ENCODE measurements around the gene TCEAL4.

Gene TCEAL4

DNA sequence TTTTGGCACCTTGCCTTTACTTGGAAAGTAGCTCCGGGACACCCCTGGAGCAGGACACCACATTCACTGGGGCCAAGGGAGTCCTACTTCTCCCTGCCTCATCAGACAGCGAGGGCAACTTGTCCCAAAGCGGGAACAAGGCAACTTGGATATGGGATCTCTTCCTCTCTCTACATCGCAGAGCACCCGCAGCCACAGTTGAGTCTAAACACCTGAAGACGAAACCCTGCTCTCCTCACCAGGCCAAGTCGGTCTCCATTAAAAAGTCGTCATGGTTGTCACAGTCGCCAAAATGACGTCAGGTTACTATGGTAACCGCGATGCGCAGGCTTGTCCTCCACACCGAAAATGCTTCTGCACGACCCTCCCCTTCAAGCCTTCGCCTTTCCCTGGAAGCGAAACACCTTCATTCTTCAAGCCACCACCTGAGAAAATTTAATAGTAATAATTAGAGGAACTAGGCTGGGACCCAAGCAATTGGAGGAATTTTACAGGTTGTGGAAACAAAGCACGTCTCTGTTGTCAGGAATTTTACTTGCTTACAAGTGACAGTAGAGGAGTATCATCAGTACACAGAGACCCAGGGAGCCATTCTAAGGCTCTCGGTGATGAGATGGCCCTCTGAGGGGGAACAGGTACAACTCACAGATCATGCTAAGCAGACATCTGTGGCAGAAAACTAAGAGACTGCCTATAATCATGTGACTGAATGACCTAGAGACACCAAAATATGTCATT lies 30.5 kb upstream of the TCEAL4 start:
- no peak overlapping the region for H3K9ac ChIP-seq (ENCODE audit: low read length)
- no peaks in the 10 kb centered on the region for H3K36me3 ChIP-seq (ENCODE audit: control insufficient read depth, insufficient read depth, low read length, severe bottlenecking)
- peak; percentile 28 for DNase-seq (ENCODE audit: low read depth)
- no peak overlapping the region for H3K4me3 ChIP-seq (ENCODE audit: low read length)
- peaks cover 30% of the 10 kb centered on the region for H3K4me1 ChIP-seq (ENCODE audit: control insufficient read depth, insufficient read depth, low read length)
- H3K9me3 ChIP-seq (ENCODE audit: control insufficient read depth, low read length), result no peaks in the 10 kb centered on the region
- peaks cover 20% of the 10 kb centered on the region for H3K27me3 ChIP-seq (replicated peaks; ENCODE audit: control insufficient read depth, insufficient read depth, low read length)

DNA sequence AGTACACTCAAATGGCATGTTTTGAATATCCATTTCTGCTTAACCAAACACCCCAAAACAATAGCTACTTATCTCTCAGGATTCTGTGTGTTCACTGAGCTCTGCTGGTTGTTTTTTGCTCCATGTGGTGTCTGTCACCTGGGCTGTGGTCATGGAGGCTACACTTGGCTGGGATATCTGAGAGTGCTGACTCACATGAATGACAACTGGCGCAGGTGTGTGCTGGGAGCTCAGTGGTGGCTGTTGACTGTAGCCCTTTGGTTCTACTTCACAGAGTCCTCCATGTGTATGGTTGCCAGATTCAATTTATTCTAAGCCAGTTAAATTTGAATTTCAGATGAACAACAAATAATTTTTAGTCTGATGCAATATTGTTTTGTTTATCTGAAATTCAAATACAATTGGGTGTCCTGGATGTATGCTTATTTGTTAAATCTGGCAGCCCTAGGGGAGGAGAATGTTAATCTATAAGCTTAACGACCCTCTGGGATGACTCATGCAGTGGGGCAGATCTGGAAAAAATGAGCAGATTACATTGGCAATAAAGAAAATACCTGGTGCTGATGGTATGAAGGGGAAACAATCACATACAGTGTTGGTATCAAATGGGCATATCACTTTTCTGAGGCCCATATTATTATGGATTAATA lies 28.2 kb upstream of the TCEAL4 start:
- Histone ChIP-seq H3K9ac (ENCODE audit: low read length) (no peak overlapping the region), H3K9me3 (ENCODE audit: control insufficient read depth, low read length) (no peaks in the 10 kb centered on the region), H3K4me3 (ENCODE audit: low read length) (no peak overlapping the region), H3K27me3 (replicated peaks; ENCODE audit: control insufficient read depth, insufficient read depth, low read length) (peaks cover 20% of the 10 kb centered on the region), H3K4me1 (ENCODE audit: control insufficient read depth, insufficient read depth, low read length) (peaks cover 9% of the 10 kb centered on the region), H3K36me3 (ENCODE audit: control insufficient read depth, insufficient read depth, low read length, severe bottlenecking) (no peaks in the 10 kb centered on the region)
- DNase-seq (ENCODE audit: low read depth), result no peak

DNA sequence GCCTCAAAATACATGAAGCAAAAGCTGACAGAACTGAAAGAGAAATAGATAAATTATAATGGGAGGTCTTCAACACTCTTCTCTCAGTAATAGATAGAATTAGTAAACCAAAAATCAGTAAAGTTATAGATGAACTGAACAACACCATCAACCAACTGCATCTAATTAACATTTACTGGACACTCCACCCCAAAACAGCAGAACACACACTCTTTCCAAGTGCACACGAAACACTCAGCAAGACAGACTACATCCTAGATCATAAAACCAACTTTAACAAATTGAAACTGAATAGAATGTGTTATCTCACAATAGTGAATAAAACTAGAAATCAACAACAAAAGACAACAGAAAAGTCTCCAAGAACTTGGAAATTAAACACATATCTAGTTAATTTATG lies 25.1 kb upstream of the TCEAL4 start:
- Histone ChIP-seq H3K4me1 (ENCODE audit: control insufficient read depth, insufficient read depth, low read length) (peaks cover 1% of the 10 kb centered on the region), H3K4me3 (ENCODE audit: low read length) (no peak overlapping the region), H3K9ac (ENCODE audit: low read length) (no peak overlapping the region), H3K36me3 (ENCODE audit: control insufficient read depth, insufficient read depth, low read length, severe bottlenecking) (no peaks in the 10 kb centered on the region), H3K9me3 (ENCODE audit: control insufficient read depth, low read length) (no peaks in the 10 kb centered on the region), H3K27me3 (replicated peaks; ENCODE audit: control insufficient read depth, insufficient read depth, low read length) (peaks cover 22% of the 10 kb centered on the region)
- DNase-seq (ENCODE audit: low read depth), result no peak

DNA sequence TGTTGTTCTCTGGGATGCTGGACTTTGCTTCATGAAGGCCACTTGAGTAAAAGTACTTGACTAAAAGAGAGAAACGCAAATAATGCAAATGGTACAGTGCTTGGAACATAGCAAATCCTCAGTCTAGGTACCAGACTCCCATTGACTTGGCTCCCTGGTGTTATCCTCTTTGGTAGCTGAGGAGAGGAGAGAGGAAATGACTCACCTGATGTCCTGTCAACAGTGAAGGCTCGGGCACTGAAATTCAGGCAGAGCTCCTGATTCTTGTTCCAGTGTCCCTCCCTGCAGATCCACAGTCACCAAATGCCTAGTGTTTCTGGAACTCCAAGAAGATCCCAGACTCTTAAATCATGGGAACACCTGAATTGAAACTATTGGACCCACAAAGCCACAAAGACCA lies 22.5 kb upstream of the TCEAL4 start:
- H3K4me3 ChIP-seq (ENCODE audit: low read length), result no peak overlapping the region
- H3K36me3 ChIP-seq (ENCODE audit: control insufficient read depth, insufficient read depth, low read length, severe bottlenecking), result no peaks in the 10 kb centered on the region

DNA sequence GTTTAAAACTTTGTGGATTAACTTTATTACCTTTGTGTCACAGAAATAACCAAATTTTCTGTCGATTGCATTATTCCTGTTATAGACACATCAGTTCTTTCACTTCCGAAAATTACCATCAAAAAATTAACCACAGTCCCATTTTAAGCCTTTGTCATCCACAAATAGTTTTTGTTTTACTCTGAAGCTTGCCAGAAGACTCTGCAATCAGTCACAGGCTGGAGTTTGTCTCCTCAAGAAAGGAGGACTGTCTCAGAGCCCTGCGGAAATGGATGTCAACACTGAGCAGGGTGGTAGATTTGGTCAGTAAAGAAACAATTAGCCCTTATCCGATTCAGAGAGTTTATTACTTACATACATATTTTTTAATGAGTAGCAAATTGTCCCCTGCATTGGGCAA lies 20.1 kb upstream of the TCEAL4 start:
- Histone ChIP-seq H3K4me1 (ENCODE audit: control insufficient read depth, insufficient read depth, low read length) (peaks cover 4% of the 10 kb centered on the region), H3K9ac (ENCODE audit: low read length) (no peak overlapping the region), H3K36me3 (ENCODE audit: control insufficient read depth, insufficient read depth, low read length, severe bottlenecking) (no peaks in the 10 kb centered on the region), H3K27me3 (replicated peaks; ENCODE audit: control insufficient read depth, insufficient read depth, low read length) (peaks cover 9% of the 10 kb centered on the region), H3K9me3 (ENCODE audit: control insufficient read depth, low read length) (no peaks in the 10 kb centered on the region), H3K4me3 (ENCODE audit: low read length) (no peak overlapping the region)
- no peak for DNase-seq (ENCODE audit: low read depth)

More for the DNA sequence above, 22.5 kb upstream of the TCEAL4 start:
- H3K9me3 ChIP-seq (ENCODE audit: control insufficient read depth, low read length), result no peaks in the 10 kb centered on the region
- H3K27me3 ChIP-seq (replicated peaks; ENCODE audit: control insufficient read depth, insufficient read depth, low read length), result peaks cover 9% of the 10 kb centered on the region
- no peak for DNase-seq (ENCODE audit: low read depth)
- no peak overlapping the region for H3K9ac ChIP-seq (ENCODE audit: low read length)
- peaks cover 4% of the 10 kb centered on the region for H3K4me1 ChIP-seq (ENCODE audit: control insufficient read depth, insufficient read depth, low read length)

DNA sequence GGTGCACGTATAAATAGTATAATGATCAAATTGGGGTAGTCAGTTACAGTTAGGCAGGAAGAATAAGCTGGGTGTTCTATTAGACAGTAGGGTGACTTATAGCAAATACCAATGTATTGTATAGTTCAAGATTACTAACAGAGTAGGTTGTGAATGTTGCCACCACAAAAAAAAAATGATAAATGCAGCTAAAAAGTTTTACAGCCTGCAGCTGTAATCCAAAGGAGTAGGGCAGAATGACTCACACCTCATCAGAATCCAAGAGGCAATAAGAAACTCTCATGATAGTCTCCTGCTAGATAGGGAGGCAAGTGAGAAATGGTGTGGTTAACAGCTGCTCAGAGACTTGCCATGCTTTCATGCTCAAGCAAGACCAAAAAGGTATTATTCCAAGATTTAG lies 19.6 kb upstream of the TCEAL4 start:
- peak; percentile 54 for DNase-seq (ENCODE audit: low read depth)
- Histone ChIP-seq H3K4me3 (ENCODE audit: low read length) (no peak overlapping the region), H3K27me3 (replicated peaks; ENCODE audit: control insufficient read depth, insufficient read depth, low read length) (peaks cover 9% of the 10 kb centered on the region), H3K4me1 (ENCODE audit: control insufficient read depth, insufficient read depth, low read length) (peaks cover 4% of the 10 kb centered on the region), H3K9ac (ENCODE audit: low read length) (no peak overlapping the region), H3K36me3 (ENCODE audit: control insufficient read depth, insufficient read depth, low read length, severe bottlenecking) (no peaks in the 10 kb centered on the region), H3K9me3 (ENCODE audit: control insufficient read depth, low read length) (no peaks in the 10 kb centered on the region)

DNA sequence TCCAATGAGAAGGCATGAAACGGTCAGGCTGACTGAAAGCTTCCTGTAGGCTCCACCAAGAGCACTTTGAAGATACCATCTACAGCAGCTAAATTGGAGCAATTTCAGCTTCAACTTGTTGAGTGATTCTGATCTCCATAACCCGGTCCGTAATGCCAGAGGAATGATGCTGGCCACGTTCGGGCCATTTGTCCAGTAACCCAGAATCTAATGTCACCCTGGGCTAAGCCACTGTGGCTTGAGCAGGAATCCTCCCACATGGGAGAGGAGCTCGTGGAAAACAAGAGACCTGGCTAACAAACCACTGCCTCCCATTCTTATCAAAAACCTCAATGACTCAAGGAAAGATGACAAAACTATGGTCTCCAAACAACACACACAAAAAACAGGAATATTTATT lies 14.2 kb upstream of the TCEAL4 start:
- Histone ChIP-seq H3K9ac (ENCODE audit: low read length) (no peak overlapping the region), H3K4me3 (ENCODE audit: low read length) (no peak overlapping the region), H3K9me3 (ENCODE audit: control insufficient read depth, low read length) (no peaks in the 10 kb centered on the region), H3K4me1 (ENCODE audit: control insufficient read depth, insufficient read depth, low read length) (no peaks in the 10 kb centered on the region), H3K36me3 (ENCODE audit: control insufficient read depth, insufficient read depth, low read length, severe bottlenecking) (no peaks in the 10 kb centered on the region), H3K27me3 (replicated peaks; ENCODE audit: control insufficient read depth, insufficient read depth, low read length) (no peaks in the 10 kb centered on the region)
- DNase-seq (ENCODE audit: low read depth), result no peak

DNA sequence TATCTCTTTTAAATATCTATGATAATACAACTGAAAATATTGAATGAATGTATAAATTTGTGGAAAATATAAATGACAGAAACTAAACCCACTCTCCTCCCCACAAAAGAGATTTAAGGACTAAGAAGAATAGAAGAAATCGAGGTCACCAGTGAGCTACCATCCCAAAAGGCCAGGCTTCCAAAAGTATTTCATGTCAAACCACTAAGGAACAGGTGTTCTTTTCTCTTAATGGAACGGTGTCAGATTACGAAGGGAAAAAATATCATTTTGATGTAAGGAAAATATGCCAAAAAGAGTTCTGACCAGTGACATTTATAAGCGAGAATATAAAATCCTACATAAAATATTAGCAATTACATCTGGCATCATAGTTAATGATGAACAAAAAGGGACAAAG lies 13.6 kb upstream of the TCEAL4 start:
- no peak overlapping the region for H3K4me3 ChIP-seq (ENCODE audit: low read length)
- H3K4me1 ChIP-seq (ENCODE audit: control insufficient read depth, insufficient read depth, low read length), result no peaks in the 10 kb centered on the region
- H3K9me3 ChIP-seq (ENCODE audit: control insufficient read depth, low read length), result no peaks in the 10 kb centered on the region
- no peaks in the 10 kb centered on the region for H3K27me3 ChIP-seq (replicated peaks; ENCODE audit: control insufficient read depth, insufficient read depth, low read length)
- DNase-seq (ENCODE audit: low read depth), result no peak
- H3K9ac ChIP-seq (ENCODE audit: low read length), result no peak overlapping the region
- H3K36me3 ChIP-seq (ENCODE audit: control insufficient read depth, insufficient read depth, low read length, severe bottlenecking), result no peaks in the 10 kb centered on the region

DNA sequence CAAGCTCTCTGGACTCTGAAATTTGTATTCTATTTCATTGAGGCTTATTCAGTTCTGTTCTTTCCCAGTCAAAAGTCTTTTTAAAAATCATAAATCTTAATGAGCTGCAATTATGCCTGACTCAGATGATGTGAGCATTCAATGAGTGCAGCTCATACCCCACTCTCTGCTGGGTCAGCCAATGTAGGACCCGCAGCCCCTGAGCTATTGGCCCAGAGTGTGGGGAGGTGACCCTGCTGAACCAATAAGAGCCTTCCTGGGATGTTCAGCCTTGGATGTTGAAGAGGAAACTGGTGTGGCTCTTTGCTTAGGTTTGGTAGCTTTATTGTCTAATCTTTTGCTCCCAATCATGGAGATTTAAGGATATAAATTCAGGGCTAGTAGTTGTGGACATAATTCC lies 12.1 kb upstream of the TCEAL4 start:
- DNase-seq (ENCODE audit: low read depth), result no peak
- H3K4me3 ChIP-seq (ENCODE audit: low read length), result no peak overlapping the region
- H3K4me1 ChIP-seq (ENCODE audit: control insufficient read depth, insufficient read depth, low read length), result no peaks in the 10 kb centered on the region
- H3K27me3 ChIP-seq (replicated peaks; ENCODE audit: control insufficient read depth, insufficient read depth, low read length), result no peaks in the 10 kb centered on the region
- peaks cover 3% of the 10 kb centered on the region for H3K9me3 ChIP-seq (ENCODE audit: control insufficient read depth, low read length)
- H3K36me3 ChIP-seq (ENCODE audit: control insufficient read depth, insufficient read depth, low read length, severe bottlenecking), result no peaks in the 10 kb centered on the region
- no peak overlapping the region for H3K9ac ChIP-seq (ENCODE audit: low read length)

DNA sequence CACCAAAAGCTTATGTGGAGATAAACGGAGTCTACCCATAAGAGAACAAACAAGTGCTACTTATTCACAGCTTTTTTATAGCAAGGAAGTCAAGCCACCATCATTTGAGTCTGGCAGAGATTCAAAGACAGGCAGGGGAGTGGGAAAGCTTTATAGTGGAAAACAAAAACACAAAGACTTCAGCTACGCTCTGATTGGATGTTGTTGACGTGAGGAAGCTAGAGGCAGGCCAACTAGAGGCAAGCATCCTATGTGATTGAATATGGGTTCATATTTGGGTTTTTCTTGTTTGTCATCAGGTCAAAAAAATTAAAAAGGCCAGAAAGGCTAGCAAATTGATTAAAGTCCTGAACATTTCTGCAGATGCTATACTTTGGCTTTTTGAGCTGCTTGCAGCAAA lies 719 bp upstream of the TCEAL4 start:
- Histone ChIP-seq H3K36me3 (ENCODE audit: control insufficient read depth, insufficient read depth, low read length, severe bottlenecking) (peaks cover 5% of the 10 kb centered on the region), H3K9me3 (ENCODE audit: control insufficient read depth, low read length) (peaks cover 22% of the 10 kb centered on the region), H3K4me3 (ENCODE audit: low read length) (peak overlapping the region; percentile 91), H3K4me1 (ENCODE audit: control insufficient read depth, insufficient read depth, low read length) (no peaks in the 10 kb centered on the region), H3K9ac (ENCODE audit: low read length) (peak overlapping the region; percentile 94), H3K27me3 (replicated peaks; ENCODE audit: control insufficient read depth, insufficient read depth, low read length) (no peaks in the 10 kb centered on the region)
- DNase-seq (ENCODE audit: low read depth), result peak; percentile 1

DNA sequence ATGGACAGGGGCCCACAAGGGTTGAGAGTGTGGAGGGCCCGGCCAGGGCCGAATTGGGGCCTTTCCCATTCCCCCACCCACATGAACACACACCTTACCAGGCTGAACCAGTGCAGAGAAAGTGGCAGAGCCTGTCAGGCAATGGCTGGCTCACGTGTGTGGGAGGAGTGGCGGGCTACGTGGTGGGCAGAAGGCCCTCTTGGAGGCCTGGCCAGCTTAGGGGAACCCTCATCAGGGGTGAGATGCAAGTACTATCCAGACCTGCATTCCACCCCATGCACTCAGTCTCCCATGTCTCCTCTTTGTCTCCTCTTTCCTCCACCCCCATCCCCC lies 965 bp downstream of the TCEAL4 start:
- Histone ChIP-seq H3K36me3 (ENCODE audit: control insufficient read depth, insufficient read depth, low read length, severe bottlenecking) (peaks cover 5% of the 10 kb centered on the region), H3K27me3 (replicated peaks; ENCODE audit: control insufficient read depth, insufficient read depth, low read length) (no peaks in the 10 kb centered on the region), H3K4me1 (ENCODE audit: control insufficient read depth, insufficient read depth, low read length) (no peaks in the 10 kb centered on the region), H3K4me3 (ENCODE audit: low read length) (peak overlapping the region; percentile 91), H3K9ac (ENCODE audit: low read length) (peak overlapping the region; percentile 94), H3K9me3 (ENCODE audit: control insufficient read depth, low read length) (peaks cover 22% of the 10 kb centered on the region)
- DNase-seq (ENCODE audit: low read depth), result peak; percentile 1

DNA sequence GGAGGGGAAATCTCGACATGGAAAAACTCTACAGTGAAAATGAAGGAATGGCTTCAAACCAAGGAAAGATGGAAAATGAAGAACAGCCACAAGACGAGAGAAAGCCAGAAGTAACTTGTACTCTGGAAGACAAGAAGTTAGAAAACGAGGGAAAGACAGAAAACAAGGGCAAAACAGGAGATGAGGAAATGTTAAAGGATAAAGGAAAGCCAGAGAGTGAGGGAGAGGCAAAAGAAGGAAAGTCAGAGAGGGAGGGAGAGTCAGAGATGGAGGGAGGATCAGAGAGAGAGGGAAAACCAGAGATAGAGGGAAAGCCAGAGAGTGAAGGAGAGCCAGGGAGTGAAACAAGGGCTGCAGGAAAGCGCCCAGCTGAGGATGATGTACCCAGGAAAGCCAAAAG lies 1.3 kb downstream of the TCEAL4 start:
- Histone ChIP-seq H3K9me3 (ENCODE audit: control insufficient read depth, low read length) (peaks cover 21% of the 10 kb centered on the region), H3K4me1 (ENCODE audit: control insufficient read depth, insufficient read depth, low read length) (no peaks in the 10 kb centered on the region), H3K27me3 (replicated peaks; ENCODE audit: control insufficient read depth, insufficient read depth, low read length) (no peaks in the 10 kb centered on the region), H3K9ac (ENCODE audit: low read length) (peak overlapping the region; percentile 94), H3K36me3 (ENCODE audit: control insufficient read depth, insufficient read depth, low read length, severe bottlenecking) (peaks cover 5% of the 10 kb centered on the region), H3K4me3 (ENCODE audit: low read length) (peak overlapping the region; percentile 91)
- no peak for DNase-seq (ENCODE audit: low read depth)
